HG02642 (cell line): ENCODE results near the gene ABCC4.
"Not testable (repeated sequence)": the region's sequence is repeated elsewhere in the genome, so short reads cannot be mapped to it uniquely, and the experiment has no call there.

Experiments
- ATAC-seq: cut with Tn5 transposase; IDR thresholded peaks from one replicate; pipeline ENCODE4 v1.9.1; 2021; ENCODE audit warnings: mild to moderate bottlenecking; ENCODE audit not compliant: unreplicated experiment, poor library complexity

ABCC4 gene

DNA sequence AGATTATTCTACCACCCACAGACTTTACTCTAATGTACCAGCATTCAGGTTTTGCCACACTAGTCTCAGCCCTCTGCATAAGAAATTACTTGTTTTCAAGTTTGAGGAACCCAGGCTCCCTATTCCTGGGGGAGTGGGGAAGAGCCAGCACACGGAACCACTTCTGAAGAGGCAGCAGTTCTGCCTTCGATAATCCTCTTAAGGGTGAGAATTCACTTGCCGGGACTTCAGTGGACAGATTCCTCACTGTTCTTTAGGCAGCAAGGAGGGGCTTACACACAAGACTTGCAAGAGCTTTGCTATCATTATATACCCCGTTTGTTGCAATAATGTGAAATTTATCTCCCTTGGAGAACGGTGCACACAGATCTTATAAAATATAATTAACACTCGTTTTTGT lies 133.1 kb downstream of the ABCC4 start:
- no peak for ATAC-seq

DNA sequence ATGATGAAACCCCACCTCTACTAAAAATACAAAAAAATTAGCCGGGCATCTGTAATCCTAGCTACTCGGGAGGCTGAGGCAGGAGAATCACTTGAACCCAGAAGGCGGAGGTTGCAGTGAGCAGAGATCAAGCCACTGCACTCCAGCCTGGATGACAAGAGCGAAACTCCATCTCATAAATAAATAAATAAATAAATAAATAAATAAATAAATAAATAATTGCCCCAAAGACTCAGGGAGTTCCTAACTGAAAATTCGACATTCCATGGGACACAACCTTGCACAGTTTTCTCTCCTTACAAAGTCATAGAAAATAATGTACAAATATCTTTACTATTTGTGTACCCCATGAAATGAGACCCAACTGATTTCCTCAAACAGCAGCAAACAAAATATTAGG lies 134.2 kb downstream of the ABCC4 start:
- ATAC-seq, result not testable (repeated sequence)

DNA sequence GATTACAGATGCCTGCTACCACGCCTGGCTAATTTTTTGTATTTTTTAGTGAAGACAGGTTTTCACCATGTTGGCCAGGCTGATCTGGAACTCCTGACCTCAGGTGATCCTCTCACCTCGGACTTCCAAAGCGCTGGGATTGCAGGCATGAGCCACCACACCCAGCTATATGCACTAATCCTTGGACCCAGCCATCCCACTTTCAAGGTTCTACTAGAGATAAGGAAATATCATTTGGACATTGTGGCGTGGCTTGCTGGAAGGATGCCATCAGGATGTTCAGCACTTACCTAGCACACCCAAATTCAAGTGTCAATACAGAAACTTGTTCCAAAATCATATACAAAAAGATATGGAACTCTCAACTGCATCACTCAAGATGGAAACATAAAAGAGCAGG lies 136.4 kb downstream of the ABCC4 start:
- no peak for ATAC-seq

DNA sequence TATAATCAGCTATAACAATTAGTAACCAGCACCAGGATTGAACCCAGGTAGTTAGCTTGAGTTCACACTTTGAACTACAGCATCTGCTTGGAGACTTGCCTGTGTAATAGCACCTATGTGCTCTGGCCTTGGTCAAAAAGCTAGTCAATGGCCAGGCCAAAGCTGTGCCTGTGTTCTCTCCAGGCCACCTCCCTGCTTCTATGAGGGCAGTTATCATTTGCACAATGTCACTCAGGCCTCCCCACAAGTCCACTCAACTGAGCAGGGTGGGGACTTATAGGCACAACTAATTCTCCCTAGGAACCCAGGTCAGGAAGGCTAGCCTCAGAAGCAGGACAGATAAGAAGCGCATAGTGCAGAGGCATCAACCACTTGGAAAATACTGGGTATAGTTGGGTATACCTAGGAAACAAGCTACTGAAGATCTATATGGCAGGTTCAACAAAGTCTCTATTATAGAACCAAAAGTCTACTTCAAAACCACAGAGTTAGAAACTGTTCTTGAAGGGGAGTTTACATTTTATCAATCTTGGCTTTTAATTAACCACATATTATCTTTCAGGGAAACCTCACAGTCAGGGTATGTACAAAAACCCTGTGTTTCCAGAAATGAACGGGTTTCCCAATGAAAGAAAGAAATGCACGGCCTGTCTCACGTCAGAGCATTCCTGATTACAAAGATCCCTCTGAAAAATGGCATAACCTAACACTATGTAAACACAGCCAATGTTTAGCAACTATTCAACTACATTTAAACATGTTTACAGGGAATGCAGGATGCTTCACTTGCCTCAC lies 140.9 kb downstream of the ABCC4 start:
- no peak for ATAC-seq

DNA sequence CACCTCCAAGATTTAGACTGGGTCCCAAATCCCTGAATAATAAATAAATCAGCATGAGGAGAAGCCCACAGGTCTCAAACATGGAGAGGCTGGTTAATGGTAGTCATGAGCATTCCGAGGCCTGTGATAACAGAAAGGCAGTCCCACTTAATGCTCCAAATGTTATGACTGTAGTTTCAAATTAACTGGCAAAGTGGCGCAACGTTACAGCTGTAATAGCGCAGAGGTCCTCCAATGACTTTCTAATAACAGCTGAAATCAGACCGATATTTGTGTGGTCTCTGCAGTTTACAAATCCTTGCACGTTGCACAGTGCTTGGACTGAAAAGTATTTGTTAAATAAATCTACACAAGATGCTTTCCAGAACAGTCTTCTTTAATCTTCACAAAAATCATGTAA lies 141.8 kb downstream of the ABCC4 start:
- ATAC-seq, result no peak

DNA sequence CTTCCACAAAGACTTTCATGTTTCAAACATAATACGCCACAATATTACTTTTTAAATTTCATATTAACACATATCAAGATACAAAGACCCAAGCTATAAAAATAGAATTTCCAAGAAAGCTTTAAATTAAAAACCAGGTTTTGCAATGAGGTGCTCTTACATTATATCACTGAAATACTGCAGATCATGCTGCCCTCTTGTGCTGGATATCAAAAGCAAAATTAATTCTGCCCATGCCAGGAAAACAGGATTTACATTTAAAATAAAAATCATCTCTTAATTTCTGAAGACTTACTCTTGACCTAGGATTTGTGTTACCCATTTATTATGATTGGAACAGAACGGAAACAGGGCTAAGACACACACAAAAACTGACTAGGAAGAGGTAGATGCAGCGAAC lies 145.0 kb downstream of the ABCC4 start:
- ATAC-seq, result no peak

DNA sequence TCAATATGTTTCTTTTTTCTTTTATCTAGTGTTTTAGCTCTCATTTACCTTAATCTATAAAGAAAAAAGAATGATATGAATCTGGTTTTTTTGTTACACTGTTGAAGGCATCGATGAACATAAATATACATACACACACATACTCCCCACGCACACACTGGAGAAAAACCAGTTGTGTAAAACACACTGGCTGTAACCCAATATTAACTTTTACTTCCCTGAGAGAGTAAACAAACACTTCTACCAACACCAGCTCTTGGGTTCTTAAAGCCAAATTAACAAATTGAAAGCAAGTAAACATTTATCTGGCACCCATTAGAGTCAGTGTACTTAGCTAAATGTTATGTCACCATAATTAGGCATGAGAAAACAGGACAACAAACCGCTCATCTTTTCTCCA lies 145.7 kb downstream of the ABCC4 start:
- no peak for ATAC-seq

DNA sequence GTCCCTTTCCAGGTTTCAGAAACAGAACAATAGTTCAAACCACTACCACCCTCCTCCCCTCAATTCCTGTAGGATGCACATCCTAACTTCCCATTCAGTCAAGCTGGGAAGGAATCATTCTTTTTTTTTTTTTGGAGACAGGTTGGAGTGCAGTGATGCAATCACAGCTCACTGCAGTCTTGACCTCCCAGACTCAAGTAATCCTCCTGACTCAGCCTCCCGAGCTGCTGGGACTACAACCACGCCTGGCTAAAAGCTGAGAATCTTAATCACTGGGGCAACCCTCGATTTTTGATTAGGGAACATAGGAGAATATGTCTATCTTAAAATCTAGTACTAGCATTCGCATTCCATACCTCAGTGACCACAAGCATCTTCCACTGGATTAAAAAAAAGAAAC lies 146.2 kb downstream of the ABCC4 start:
- ATAC-seq, result no peak

DNA sequence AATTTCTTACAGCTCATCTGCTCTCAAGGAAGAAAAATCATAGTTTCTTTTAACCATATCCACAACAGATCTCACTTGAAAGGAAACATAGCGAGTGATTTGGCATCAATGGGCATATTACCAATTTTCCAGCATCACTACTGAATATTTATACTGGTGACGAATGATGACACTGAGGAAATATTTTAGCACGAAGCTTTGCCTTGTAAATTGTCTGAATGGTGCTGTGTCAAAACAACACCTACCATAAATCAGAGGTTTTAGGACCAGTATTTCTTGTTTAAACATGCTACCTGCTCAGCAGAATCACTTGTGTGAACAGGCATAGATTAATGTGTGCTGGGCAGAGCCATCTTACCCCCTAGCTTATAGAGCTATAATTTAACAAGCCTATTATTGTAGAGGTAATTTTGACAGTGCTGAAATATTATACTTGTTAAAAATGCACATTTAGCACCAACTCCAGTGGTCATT lies 146.8 kb downstream of the ABCC4 start:
- ATAC-seq, result no peak

DNA sequence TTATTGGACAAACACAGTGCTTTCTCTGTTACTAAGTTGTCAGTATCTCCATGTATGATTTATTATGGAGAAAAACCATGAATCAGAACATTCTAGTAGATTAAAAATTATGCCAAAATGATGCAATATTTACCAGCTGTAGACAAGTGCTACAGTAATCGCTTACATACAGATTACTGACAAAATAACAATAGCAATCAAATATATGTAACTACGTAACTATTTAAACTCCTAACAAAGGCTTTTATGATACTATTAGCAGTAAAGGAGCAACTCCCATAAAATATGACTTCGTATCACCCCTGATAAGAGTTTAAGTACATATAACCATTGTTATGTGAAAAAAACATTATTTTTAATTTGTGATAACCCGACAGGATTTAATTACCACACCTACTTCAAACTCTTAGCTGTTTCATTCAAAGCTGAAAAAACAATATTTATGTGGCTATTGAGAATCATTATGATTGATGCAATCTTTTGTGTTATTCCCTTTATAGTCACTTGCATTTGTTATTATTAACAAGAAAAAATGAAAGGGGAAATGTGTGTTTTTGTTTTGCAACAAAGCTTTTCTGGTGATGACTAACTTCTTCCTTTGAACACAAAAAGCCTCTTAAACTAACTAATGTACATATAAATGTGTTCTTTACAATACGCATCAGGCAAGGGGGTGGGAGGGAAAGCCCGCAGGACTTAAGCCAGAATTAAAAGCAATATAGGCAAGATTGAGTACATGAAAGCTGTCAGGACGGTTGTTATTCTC lies 147.4 kb downstream of the ABCC4 start:
- no peak for ATAC-seq

DNA sequence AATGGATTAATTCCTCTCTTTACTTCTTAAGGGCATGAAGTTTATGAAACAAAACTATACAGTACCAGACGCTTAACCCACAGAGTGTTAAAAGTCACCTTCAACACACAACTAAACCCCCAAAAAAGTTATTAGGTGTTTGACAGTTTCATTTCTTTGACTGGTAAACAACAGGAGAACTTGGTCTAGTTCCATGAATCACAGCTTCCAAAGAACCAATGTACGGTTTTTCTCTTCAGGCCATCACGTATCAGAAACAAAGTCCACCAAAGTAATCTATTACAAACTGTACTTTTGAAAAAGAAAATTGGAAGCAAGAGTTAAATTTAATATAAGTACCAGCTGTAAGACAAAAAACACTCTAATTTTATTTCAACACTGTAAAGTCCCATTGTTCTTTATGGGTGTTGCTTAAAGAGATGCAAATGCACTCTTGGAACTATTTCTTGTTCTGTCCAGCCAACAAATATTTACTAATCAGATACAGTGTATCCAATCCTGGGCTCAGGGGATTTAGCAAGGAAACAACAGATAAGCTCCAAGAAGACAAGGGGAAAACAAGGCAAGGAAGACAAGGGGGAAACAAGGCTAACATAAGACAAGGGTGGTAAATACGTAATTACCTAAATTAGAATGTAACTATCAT lies 149.2 kb downstream of the ABCC4 start:
- ATAC-seq, result no peak

DNA sequence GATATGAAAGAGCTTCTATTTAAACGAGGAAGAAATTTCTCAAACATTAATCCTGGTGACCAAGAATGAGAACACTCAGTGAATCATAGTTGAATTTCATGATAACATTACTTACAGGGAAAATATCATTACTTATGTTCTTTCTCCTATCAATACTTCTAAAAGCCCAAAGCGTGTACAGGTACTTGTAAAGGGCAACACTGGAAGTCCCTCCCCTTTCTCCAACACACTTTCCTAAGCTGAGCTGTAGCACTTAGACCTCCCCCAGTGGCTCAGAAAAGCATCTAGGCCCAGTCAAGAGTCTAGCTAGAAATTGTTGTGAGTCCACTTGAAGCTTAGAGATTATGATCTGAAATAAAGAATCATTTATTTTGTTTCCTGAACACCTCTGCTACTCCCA lies 150.7 kb downstream of the ABCC4 start:
- no peak for ATAC-seq

DNA sequence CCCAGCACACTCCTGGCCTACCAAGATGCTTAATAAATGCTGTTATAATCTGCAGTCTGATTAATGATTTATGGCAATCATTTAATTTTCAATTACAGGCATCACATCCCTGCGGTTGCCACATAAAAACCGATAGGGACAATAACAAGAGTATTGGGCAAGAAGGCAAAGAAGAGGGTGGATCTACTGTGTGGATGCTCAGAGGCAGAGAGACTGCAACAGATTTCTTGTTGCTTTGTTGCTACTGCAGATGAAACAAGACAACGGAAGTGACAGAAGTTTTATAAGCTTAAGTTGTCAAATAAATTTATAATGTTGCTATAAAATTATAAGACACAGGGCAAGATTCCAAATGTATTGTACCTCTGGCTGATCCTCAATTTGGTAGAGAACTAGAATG lies 154.8 kb downstream of the ABCC4 start:
- ATAC-seq, result no peak

DNA sequence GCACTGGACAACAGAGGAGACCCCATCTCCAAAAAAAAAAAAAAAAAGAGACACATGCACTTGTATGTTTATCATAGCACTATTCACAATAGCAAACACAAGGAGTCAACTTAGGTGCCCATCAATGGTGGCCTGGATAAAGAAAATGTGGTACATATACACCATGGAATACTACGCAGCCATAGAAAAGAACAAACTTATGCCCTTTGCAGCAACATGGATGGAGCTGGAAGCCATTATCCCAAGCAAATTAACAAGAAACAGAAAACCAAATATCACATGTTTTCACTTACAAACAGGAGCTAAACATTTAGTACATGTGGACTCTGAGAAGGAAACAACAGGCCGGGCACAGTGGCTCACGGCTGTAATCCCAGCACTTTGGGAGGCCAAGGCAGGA lies 155.7 kb downstream of the ABCC4 start:
- no peak for ATAC-seq

DNA sequence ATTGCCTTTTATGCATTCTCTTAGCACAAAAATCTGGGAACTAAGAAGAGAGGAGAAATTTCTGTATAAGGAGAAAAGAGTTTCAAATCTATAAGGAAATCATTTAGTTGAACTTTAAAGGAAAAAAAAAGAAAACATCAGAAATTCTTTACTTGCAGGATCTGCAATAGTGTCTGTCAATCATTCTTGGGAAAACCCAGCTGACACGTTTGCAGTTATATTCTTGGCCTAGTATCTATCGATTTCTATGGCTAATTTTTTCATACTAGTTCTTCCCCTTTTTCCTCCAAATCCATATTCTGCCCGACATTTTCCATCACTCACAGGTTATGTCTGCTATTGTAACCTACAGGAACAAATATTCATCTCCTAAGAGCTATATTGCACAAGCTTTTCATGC lies 160.7 kb downstream of the ABCC4 start:
- ATAC-seq, result no peak

DNA sequence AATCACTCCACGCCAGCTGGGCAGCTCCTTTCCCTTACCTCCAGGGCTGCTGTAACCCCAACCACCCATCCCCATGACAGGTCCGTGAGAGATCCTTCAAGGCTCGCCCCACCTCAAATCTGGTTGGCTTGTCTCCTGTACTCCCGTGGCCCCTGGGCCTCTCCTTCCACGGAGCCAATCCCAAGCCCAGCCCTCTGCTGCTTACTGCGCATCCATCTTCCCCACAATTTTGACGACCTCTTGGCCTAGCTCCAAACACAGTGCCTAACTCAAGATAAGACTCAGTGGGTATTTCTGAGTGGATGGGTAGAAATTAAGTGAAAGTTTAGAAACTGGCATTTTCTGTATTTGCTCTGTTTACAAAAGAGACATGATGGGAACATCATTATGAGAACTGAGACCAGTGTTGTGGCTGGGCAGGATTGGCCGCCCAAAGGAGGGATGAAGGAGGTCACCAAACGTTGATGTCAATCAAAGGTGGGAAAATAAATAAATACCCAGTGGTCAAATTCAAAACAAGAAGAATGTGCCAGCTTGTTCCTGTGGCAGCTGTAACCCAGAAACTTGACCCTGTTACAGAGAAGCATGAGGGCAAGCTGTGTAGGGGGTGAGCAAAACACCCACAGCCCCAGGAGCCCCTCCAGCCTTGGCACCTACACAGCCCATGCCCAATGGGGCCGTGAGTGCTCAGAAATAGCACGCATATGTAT lies 162.2 kb downstream of the ABCC4 start:
- ATAC-seq, result no peak

DNA sequence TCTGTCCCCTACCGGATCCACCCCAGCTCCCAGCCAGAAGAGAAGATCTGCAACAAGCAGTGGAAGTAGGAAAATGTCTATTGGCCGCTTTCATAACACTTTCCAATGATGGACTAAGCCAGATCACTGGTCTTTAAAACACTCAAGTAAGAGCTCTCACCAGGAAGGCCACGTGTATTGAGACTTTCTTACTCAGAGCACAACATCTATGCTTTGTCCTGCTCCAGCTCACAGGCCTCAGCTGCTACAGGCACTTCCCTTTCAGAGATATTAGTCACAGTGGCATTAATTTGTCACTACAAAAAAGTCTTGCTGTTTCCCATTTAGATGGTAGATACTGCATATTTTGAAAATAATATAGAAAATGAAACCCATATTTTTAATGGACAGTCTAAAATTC lies 164.2 kb downstream of the ABCC4 start:
- ATAC-seq, result peak; percentile 84

DNA sequence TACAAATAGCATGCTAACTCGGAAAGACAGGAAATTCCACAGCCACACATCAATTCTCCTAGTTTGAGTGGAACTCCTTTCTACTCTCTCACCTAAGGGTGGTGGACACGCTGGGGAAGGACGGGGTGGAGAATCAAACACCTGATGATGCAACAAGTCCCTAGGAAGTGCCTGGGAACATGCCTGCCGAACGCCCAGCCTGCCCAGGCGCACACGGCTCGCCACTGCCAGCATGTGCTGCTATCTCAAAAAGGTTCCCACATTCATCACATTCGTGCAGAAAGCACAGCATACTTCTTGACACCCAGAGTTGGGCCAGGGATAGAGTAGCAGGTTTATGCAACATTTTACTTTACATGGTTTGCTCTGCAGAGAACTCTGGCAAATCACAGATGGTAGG lies 164.6 kb downstream of the ABCC4 start:
- no peak for ATAC-seq

DNA sequence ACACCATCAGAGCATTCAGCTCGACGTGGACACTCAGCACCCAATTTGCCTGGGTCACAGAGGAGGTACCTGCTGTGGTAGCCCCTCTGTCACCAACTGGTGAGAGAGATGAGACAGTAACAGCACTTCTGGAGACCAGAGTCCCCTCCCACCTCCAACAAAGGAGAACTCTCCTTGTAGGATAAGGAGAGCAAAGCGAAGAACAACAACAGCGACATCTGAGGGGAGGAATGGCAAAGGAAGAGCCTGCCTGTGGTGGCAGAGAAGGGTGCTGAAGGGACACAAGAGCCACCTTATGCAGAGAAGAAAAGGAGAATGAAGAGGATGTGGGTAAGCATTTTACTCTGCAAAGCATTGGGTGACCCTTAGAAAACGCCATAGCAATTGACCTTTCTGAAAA lies 167.8 kb downstream of the ABCC4 start:
- no peak for ATAC-seq

DNA sequence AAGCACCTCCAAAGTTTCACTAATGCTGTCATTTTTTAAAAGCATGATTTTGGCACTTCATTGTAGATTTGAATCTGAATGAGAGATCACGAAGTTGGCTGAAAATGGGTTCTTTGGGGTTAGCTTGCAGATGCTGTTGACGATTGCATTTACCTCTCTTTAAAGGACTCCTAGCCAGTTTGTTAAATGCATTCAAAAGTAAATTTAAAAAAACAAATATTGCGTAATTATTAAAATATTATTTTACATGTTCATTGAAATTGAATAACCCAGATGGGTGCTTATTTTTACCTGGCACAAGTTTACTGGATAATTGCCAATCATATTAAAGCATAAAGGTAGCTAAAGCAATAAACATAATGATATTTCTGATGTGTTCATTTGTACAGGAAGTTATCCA lies 172.2 kb downstream of the ABCC4 start:
- no peak for ATAC-seq
